Neuronal stem cell (in vitro differentiated cells): ENCODE data around the gene SLC12A4.
A peak's percentile ranks its signal among the peaks of the same experiment; 100 is the strongest.
"Not testable (repeated sequence)": the region's sequence is repeated elsewhere in the genome, so short reads cannot be mapped to it uniquely, and the experiment has no call there.

Experiments used
- DNase-seq: peaks from one replicate; pipeline ENCODE4 v3.0.0-alpha.2; 2013; ENCODE audit warnings: low spot score
- H2AFZ ChIP-seq: one replicate; pipeline ENCODE4 v1.6.1; 2013; ENCODE audit warnings: mild to moderate bottlenecking, low read length, inconsistent platforms
- H2AK5ac ChIP-seq: 2 replicates; pipeline ENCODE4 v1.6.1; 2013; ENCODE audit warnings: low read depth, mild to moderate bottlenecking, inconsistent platforms, low read length, moderate library complexity, mixed read lengths
- H2BK120ac ChIP-seq: 2 replicates; pipeline ENCODE4 v1.6.1; 2013; ENCODE audit warnings: low read depth, mild to moderate bottlenecking, inconsistent platforms, low read length, moderate library complexity, mixed read lengths
- H2BK12ac ChIP-seq: one replicate; pipeline ENCODE4 v1.6.1; 2013; ENCODE audit warnings: low read length, inconsistent platforms
- H2BK15ac ChIP-seq: 2 replicates; pipeline ENCODE4 v1.6.1; 2013; ENCODE audit warnings: mild to moderate bottlenecking, low read length, inconsistent platforms, mixed read lengths
- H2BK5ac ChIP-seq: one replicate; pipeline ENCODE4 v1.6.1; 2013; ENCODE audit warnings: inconsistent platforms, mild to moderate bottlenecking, low read length, moderate library complexity
- H3K14ac ChIP-seq: one replicate; pipeline ENCODE4 v1.6.1; 2013; ENCODE audit warnings: low read length, inconsistent platforms
- H3K18ac ChIP-seq: 2 replicates; pipeline ENCODE4 v1.6.1; 2013; ENCODE audit warnings: low read length, inconsistent platforms
- H3K23ac ChIP-seq: 2 replicates; pipeline ENCODE4 v1.6.1; 2013; ENCODE audit warnings: low read depth, mild to moderate bottlenecking, mixed read lengths, low read length, inconsistent platforms; ENCODE audit not compliant: poor library complexity
- H3K27ac ChIP-seq: replicated peaks from 3 replicates; pipeline ENCODE4 v1.5.1; 2013; ENCODE audit warnings: low read length, inconsistent platforms
- H3K27me3 ChIP-seq, 3 experiments: 2 replicates each; pipeline ENCODE4 v1.6.1; 2013; ENCODE audit warnings: low read length in 3 of 3, mild to moderate bottlenecking in 2 of 3, inconsistent platforms in 1 of 3, low read depth in 1 of 3, mixed read lengths in 1 of 3, moderate library complexity in 1 of 3; ENCODE audit not compliant: control insufficient read depth in 3 of 3, insufficient read depth in 3 of 3
- H3K36me3 ChIP-seq, 2 donors: replicated peaks in 1 of 2; 2 replicates each; pipeline ENCODE4 v1.6.1; 2013; ENCODE audit warnings: low read length in 2 of 2; ENCODE audit not compliant: control insufficient read depth in 2 of 2, insufficient read depth in 2 of 2
- H3K4ac ChIP-seq: 2 replicates; pipeline ENCODE4 v1.6.1; 2013; ENCODE audit warnings: inconsistent platforms, mild to moderate bottlenecking, low read length, moderate library complexity
- H3K4me1 ChIP-seq, 2 donors: 1 replicate in 1 of 2; 2 replicates in 1 of 2; pipeline ENCODE4 v1.6.1; 2013; ENCODE audit warnings: low read length in 2 of 2, low read depth in 1 of 2; ENCODE audit not compliant: control insufficient read depth in 2 of 2, insufficient read depth in 1 of 2
- H3K4me2 ChIP-seq: one replicate; pipeline ENCODE4 v1.6.1; 2013; ENCODE audit warnings: mild to moderate bottlenecking, low read length, inconsistent platforms; ENCODE audit not compliant: insufficient read depth, poor library complexity, severe bottlenecking
- H3K4me3 ChIP-seq, 2 donors: 2 replicates each; pipeline ENCODE4 v1.5.1; 2013; ENCODE audit warnings: low read length in 2 of 2, mild to moderate bottlenecking in 2 of 2, inconsistent platforms in 1 of 2, moderate library complexity in 1 of 2
- H3K79me1 ChIP-seq: one replicate; pipeline ENCODE4 v1.6.1; 2013; ENCODE audit warnings: low read depth, mild to moderate bottlenecking, inconsistent platforms, low read length, moderate library complexity
- H3K9ac ChIP-seq: one replicate; pipeline ENCODE4 v1.6.1; 2013; ENCODE audit warnings: mild to moderate bottlenecking, low read depth, low read length, inconsistent platforms; ENCODE audit not compliant: poor library complexity
- H3K9me3 ChIP-seq, 2 donors: replicated peaks in 1 of 2; 2 replicates each; pipeline versions ENCODE3 to v1.6.1; 2013; ENCODE audit warnings: low read length in 2 of 2, mild to moderate bottlenecking in 2 of 2, inconsistent platforms in 1 of 2, low read depth in 1 of 2, mixed read lengths in 1 of 2, moderate library complexity in 1 of 2; ENCODE audit not compliant: control insufficient read depth in 2 of 2, insufficient read depth in 1 of 2
- H4K8ac ChIP-seq: one replicate; pipeline ENCODE4 v1.6.1; 2013; ENCODE audit warnings: low read depth, mild to moderate bottlenecking, inconsistent platforms, low read length, moderate library complexity
- H4K91ac ChIP-seq: one replicate; pipeline ENCODE4 v1.6.1; 2013; ENCODE audit warnings: low read length, low read depth, mild to moderate bottlenecking, inconsistent platforms; ENCODE audit not compliant: poor library complexity
- WGBS, 2 donors: extraction: QIAGEN DNeasy Blood & Tissue Kit; methylation state at CpG; one replicate each; pipeline ENCODE4 v1.1.7; 2013; ENCODE audit warnings: missing lambda C conversion rate in 2 of 2, mixed read lengths in 1 of 2; ENCODE audit not compliant: insufficient read length in 2 of 2, insufficient replicate concordance in 1 of 2; ENCODE audit errors: extremely low coverage in 2 of 2; 5-methylcytosine and 5-hydroxymethylcytosine counted together

The SLC12A4 gene

DNA sequence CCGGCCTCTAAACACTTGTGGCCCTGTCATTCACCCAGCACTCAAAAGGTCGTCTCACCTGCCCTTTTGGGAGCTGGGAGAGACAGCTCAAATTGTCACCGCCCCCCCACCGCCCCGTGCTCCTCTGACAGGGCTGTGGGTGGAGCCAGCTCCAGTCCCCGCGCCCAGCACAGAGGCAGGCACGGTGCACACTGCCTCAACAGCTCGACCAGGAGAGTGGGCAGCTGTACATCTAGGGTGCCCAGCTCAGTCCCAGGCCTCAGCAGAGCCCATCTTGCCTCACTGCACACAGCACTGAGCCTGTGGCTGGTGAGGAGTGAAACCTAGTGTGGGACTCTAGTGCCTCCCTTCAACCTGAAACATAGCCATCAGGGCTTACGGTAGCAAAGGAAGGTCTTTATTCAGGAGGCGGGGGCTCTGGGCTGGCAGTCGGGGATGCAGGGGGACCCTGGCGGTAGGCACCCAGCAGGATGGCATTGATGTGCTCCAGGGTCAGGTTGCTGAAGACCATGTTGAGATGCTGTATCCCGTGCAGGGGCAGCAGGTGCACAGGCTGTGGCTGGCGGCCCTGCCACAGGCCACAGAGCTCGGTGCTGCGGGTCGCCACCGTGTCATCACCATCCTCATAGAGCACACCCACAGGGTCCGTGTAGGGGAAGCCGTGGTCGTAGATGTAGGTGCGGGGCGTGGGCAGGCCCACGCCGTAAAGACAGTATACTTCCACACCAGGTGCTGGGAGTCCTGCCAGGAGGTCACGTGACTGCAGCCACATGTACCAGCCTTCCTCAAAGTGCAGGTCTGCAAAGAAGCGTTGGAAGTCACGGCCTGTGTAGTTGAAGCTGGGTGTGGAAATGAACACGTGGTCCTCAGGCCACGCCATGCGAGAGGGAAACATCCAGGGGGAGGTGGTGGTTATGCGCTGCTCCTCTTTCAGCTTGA lies 28.7 kb downstream of the SLC12A4 start:
- no peak overlapping the region for H2BK12ac ChIP-seq
- peak overlapping the region; percentile 92 for H3K23ac ChIP-seq
- no peak overlapping the region for H3K4me2 ChIP-seq
- no CpG with 5 or more reads among the region's 33 CpGs for WGBS, 2 donors
- peak overlapping the region; percentile 50 for H3K9ac ChIP-seq
- no peak overlapping the region for H3K27ac ChIP-seq
- no peaks in the 10 kb centered on the region for H3K9me3 ChIP-seq
- H3K14ac ChIP-seq: no peak overlapping the region
- H3K27me3 ChIP-seq: no peaks in the 10 kb centered on the region
- H3K4ac ChIP-seq: peak overlapping the region; percentile 32
- DNase-seq: no peak
- H3K4me1 ChIP-seq: peaks cover 17% of the 10 kb centered on the region in 2 donors
- peaks cover 19 to 35% of the 10 kb centered on the region in 2 donors for H3K36me3 ChIP-seq
- H3K18ac ChIP-seq: no peak overlapping the region
- peak overlapping the region; percentile 88 for H4K8ac ChIP-seq
- no peak overlapping the region for H2BK120ac ChIP-seq
- no peak overlapping the region for H2BK5ac ChIP-seq
- no peak overlapping the region for H2AFZ ChIP-seq
- H4K91ac ChIP-seq: no peak overlapping the region
- H2AK5ac ChIP-seq: no peak overlapping the region
- no peak overlapping the region for H2BK15ac ChIP-seq
- H3K4me3 ChIP-seq: no peak overlapping the region
- H3K79me1 ChIP-seq: peaks cover 14% of the 10 kb centered on the region

DNA sequence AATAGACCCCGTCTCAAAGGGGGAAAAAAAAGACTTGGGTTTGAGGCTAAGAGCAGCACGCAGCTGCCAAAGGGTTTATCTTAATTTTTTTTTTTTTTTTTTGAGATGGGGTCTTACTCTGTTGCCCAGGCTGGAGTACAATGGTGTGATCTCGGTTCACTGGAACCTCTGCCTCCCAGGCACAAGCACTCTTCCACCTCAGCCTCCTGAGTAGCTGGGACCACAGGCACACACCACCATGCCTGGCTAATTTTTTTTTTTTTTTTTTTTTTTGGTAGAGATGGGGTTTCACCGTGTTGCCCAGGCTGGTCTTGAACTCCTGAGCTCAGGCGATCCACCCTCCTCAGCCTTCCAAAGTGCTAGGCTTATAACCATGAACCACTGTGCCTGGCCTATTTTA lies 30.7 kb downstream of the SLC12A4 start:
- H3K4me1 ChIP-seq: peaks cover 11 to 17% of the 10 kb centered on the region in 2 donors
- WGBS, 2 donors: no CpG with 5 or more reads among the region's 5 CpGs
- H4K8ac ChIP-seq, H4K91ac ChIP-seq, DNase-seq, H2BK12ac ChIP-seq, H3K79me1 ChIP-seq, H2AK5ac ChIP-seq, H3K23ac ChIP-seq, H3K27ac ChIP-seq, H3K14ac ChIP-seq, H2BK15ac ChIP-seq, H3K4me2 ChIP-seq, H2AFZ ChIP-seq, H3K27me3 ChIP-seq, H2BK5ac ChIP-seq, H3K18ac ChIP-seq, H3K9ac ChIP-seq, H3K9me3 ChIP-seq, H3K4ac ChIP-seq, H2BK120ac ChIP-seq: not testable (repeated sequence)
- peaks cover 14 to 22% of the 10 kb centered on the region in 2 donors for H3K36me3 ChIP-seq
- peak overlapping the region in 1 of 2 donors; percentile 97 for H3K4me3 ChIP-seq

DNA sequence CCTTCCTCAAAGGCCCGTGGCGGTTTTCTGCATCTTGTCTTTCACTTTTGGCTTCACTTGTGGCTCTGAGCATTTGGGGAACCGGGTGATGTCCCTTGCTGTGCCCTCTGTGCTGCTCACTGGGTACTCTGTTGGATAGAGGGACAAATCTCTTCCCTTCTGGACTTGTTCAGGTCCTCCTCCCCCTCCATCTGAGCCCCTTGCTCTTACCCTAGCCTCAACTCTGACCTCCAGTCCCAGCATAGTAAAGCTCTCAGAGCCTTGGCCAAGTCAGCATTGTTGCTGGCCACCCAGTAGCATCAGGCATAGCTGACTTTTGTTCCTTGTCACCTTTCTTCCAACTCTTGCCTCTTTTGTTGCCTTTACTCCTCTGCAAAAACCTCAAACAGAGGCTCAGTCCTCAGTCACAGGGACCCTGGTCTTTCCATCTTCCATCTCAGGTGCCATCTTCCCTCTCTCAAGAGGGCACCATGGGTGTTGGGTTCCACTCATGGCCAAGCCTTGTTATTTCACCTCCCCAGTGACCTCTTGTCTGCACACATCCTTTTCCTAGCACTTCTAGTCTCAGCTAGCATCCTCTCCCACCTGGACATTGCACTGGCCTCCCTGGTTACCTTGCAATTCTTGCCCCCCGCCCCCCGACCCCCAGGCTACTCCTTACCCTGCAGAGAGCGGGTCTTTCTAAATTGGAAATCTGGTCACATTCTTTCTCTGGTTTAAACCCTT lies 31.4 kb downstream of the SLC12A4 start:
- Histone ChIP-seq H2AFZ (peak overlapping the region; percentile 97), H3K4me3 (peak overlapping the region; percentile 88 to 97), H3K27ac (no peak overlapping the region), H2AK5ac (no peak overlapping the region), H2BK120ac (no peak overlapping the region), H2BK15ac (no peak overlapping the region), H4K91ac (no peak overlapping the region), H3K18ac (no peak overlapping the region), H3K4me1 (peaks cover 11 to 17% of the 10 kb centered on the region in 2 donors), H4K8ac (no peak overlapping the region), H3K14ac (no peak overlapping the region), H3K27me3 (peaks cover 0 to 4% (median 0%) of the 10 kb centered on the region in 3 experiments), H3K23ac (no peak overlapping the region), H2BK5ac (no peak overlapping the region), H3K79me1 (peaks cover 6% of the 10 kb centered on the region), H3K4ac (no peak overlapping the region), H3K4me2 (peak overlapping the region; percentile 98), H3K9ac (no peak overlapping the region), H3K9me3 (no peaks in the 10 kb centered on the region), H3K36me3 (peaks cover 10 to 21% of the 10 kb centered on the region in 2 donors), H2BK12ac (no peak overlapping the region)
- WGBS, 2 donors: no CpG with 5 or more reads among the region's 6 CpGs
- no peak for DNase-seq
